Liver (tissue), 9 donors: ENCODE results near the gene CALCR. TPM values are rescaled to one million over a fixed set of nuclear protein-coding genes. Genes with fewer than 3 reads are reported as not detected.

Source experiments
- DNase-seq: peaks from one replicate; pipeline ENCODE4 v3.0.0-alpha.2; 2017; ENCODE audit warnings: low spot score
- H3K27ac ChIP-seq, 2 donors: one replicate each; pipeline ENCODE4 v1.7.0; 2013; ENCODE audit warnings: inconsistent platforms in 2 of 2, low read length in 2 of 2, control low read depth in 1 of 2, low read depth in 1 of 2, mild to moderate bottlenecking in 1 of 2
- H3K27me3 ChIP-seq, 4 donors: one replicate each; pipeline versions ENCODE4 v1.6.1 to v1.7.0; 2013; ENCODE audit warnings: low read length in 3 of 4, inconsistent platforms in 1 of 4, mild to moderate bottlenecking in 1 of 4, moderate library complexity in 1 of 4; ENCODE audit not compliant: control insufficient read depth in 4 of 4, insufficient read depth in 4 of 4
- H3K36me3 ChIP-seq, 4 donors: one replicate each; pipeline versions ENCODE4 v1.6.1 to v1.7.0; 2013; ENCODE audit warnings: low read length in 3 of 4, mild to moderate bottlenecking in 3 of 4, low read depth in 1 of 4, moderate library complexity in 1 of 4; ENCODE audit not compliant: control insufficient read depth in 4 of 4, insufficient read depth in 3 of 4
- H3K4me1 ChIP-seq, 4 donors: one replicate each; pipeline versions ENCODE4 v1.6.1 to v1.7.0; 2013; ENCODE audit warnings: low read length in 3 of 4, mild to moderate bottlenecking in 3 of 4, moderate library complexity in 1 of 4; ENCODE audit not compliant: control insufficient read depth in 4 of 4, insufficient read depth in 4 of 4
- H3K4me3 ChIP-seq, 3 donors: one replicate each; pipeline versions ENCODE4 v1.6.1 to v1.7.0; 2013; ENCODE audit warnings: low read length in 3 of 3, control low read depth in 1 of 3, low read depth in 1 of 3, mild to moderate bottlenecking in 1 of 3
- H3K9ac ChIP-seq, 2 donors: one replicate each; pipeline ENCODE4 v1.7.0; 2013; ENCODE audit warnings: low read length in 2 of 2, mild to moderate bottlenecking in 2 of 2, moderate library complexity in 2 of 2, control low read depth in 1 of 2, low read depth in 1 of 2
- H3K9me3 ChIP-seq, 4 donors: one replicate each; pipeline versions ENCODE4 v1.6.1 to v1.7.0; 2013; ENCODE audit warnings: low read length in 3 of 4; ENCODE audit not compliant: control insufficient read depth in 4 of 4
- ATF3 ChIP-seq: IDR thresholded peaks from 2 replicates; pipeline ENCODE4 v1.6.1; 2016; ENCODE audit warnings: antibody characterized with exemption
- FOXA1 ChIP-seq: IDR thresholded peaks from 2 replicates; pipeline ENCODE4 v1.6.1; 2016; ENCODE audit warnings: antibody characterized with exemption
- FOXA2 ChIP-seq: IDR thresholded peaks from 2 replicates; pipeline ENCODE4 v1.6.1; 2016; ENCODE audit warnings: antibody characterized with exemption
- GABPA ChIP-seq, 2 donors: IDR thresholded peaks in 1 of 2; conservative IDR thresholded peaks in 1 of 2; 2 replicates each; pipeline ENCODE4 v1.6.1; 2016; ENCODE audit warnings: antibody characterized with exemption in 2 of 2, mild to moderate bottlenecking in 1 of 2, moderate library complexity in 1 of 2
- HNF4A ChIP-seq, 2 donors: conservative IDR thresholded peaks; 2 replicates each; pipeline ENCODE4 v1.6.1; 2016; ENCODE audit warnings: antibody characterized with exemption in 2 of 2, mild to moderate bottlenecking in 2 of 2
- RAD21 ChIP-seq, 2 donors: IDR thresholded peaks; 2 replicates each; pipeline ENCODE4 v1.6.1; 2016; ENCODE audit warnings: antibody characterized with exemption in 2 of 2, mild to moderate bottlenecking in 2 of 2
- TAF1 ChIP-seq: conservative IDR thresholded peaks from 2 replicates; pipeline ENCODE4 v1.6.1; 2016; ENCODE audit warnings: antibody characterized with exemption, mild to moderate bottlenecking
- WGBS: extraction: QIAGEN DNeasy Blood & Tissue Kit; methylation state at CpG from one replicate; pipeline ENCODE4 v1.1.7; 2013; 5-methylcytosine and 5-hydroxymethylcytosine counted together
- polyA plus RNA-seq, 2 donors: library from polyadenylated mRNA; stranded (reverse) in 1 of 2; unstranded in 1 of 2; fragments of 200-250 nt in 1 of 2; fragments of >200 nt in 1 of 2; fragmentation: Nextera tagmentation in 1 of 2; extraction: Ambion mirVana in 1 of 2; gene quantifications; one replicate each; pipeline versions ENCODE4 v1.2.1 to v1.2.3, GENCODE V29; 2013 to 2015
- total RNA-seq, 2 donors: library from RNA; depleted of rRNA; stranded (reverse); fragments of >200 nt; gene quantifications; one replicate each; pipeline ENCODE4 v1.2.3, GENCODE V29; 2014
- TF ChIP-seq, protein P1 (sequence below): IDR thresholded peaks from 2 replicates; pipeline ENCODE4 v1.6.1; 2016; ENCODE audit warnings: antibody characterized with exemption
- TF ChIP-seq, protein P2 (sequence below): IDR thresholded peaks from 2 replicates; pipeline ENCODE4 v1.6.1; 2016; ENCODE audit warnings: antibody characterized with exemption, mild to moderate bottlenecking
- TF ChIP-seq, protein P3 (sequence below): IDR thresholded peaks from 2 replicates; pipeline ENCODE4 v1.6.1; 2016; ENCODE audit warnings: antibody characterized with exemption
- donor health status: healthy.
- donor health status: healthy.
- donor health status: healthy.
- donor health status: healthy.
- donor health status: healthy.

CALCR gene
- under 1 TPM in 1 of 2 donors, not detected in 1; 0.19 TPM for total RNA-seq
- polyA plus RNA-seq: not detected

DNA sequence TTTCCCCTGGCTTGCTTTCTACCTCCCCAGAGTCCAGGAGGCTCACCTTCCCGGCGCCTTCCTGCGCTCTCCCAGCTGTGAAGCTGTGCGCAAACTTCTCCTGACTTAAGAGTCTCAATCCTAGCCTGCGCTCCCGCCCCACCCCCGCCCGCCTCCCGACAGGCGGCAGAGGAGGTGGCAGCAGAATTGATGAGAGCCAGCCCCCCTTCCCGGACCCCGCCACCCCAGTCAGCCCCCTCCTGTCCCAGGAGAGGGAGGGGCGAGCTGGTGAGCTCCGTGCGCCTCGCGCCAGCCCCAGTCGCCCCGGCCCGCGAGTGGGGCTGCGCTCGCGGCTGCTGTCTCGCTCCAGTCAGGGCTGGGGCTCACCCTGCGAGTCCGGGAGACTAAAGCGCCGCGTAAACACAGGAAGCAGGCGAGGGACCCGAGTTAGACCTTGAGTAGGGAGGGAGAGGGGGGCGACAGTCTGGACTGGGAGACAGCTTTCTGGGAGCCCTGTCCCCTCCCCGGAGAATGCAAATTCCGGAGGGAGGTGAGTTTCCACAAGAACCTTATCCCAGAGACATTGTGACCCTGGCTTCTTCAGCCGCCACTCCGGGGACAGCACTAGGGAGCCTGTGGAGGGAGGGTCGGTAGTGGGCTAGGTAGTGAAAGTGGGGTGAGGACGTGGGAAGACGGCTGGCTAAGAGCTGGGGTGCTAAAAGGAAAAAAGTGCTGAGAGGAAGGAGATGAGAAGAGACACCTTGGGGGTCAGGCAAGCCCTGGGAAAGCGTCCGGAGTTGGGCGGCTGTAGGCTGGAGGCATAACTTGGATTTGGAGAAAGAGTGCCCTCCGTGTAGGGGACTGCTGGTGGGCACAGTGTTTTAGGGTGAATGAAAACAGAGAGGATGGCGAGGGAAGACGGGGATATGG lies at the start of gene CALCR:
Gene CALCR (minus strand): TSS at position 79 of the 909 bp plus-strand sequence. CDS start 87,743 bp downstream, outside the sequence.
- Histone ChIP-seq H3K27me3 (peaks cover 4 to 24% (median 7%) of the 10 kb centered on the region in 4 donors), H3K9me3 (no peaks in the 10 kb centered on the region), H3K27ac (no peak within 1 kb of the TSS), H3K9ac (no peak within 1 kb of the TSS), H3K4me3 (peak within 1 kb of the TSS; percentile 18 to 60 (median 38)), H3K4me1 (peaks cover 1 to 32% (median 21%) of the 10 kb centered on the region in 4 donors), H3K36me3 (no peaks in the 10 kb centered on the region)
- TF ChIP-seq HNF4A (conservative IDR thresholded peaks at IDR 0.05) (no peak), ATF3 (no peak), FOXA2 (no peak), RAD21 (IDR thresholded peaks at IDR 0.05) (no peak), FOXA1 (no peak), TAF1 (no peak)
- no peak for DNase-seq
- 2% methylated on average over 46 of the region's 46 CpGs for WGBS

- 98% methylated on average over 1 of the region's 1 CpG for WGBS
These were observed 49.3 kb upstream of the CALCR start for GRCh38 chr7:93623816-93624215.

More at GRCh38 chr7:93623816-93624215, 49.3 kb upstream of the CALCR start:
- Histone ChIP-seq H3K36me3 (no peaks in the 10 kb centered on the region), H3K27me3 (peaks cover 0 to 3% (median 0%) of the 10 kb centered on the region in 4 donors), H3K27ac (no peak overlapping the region), H3K9ac (no peak overlapping the region), H3K9me3 (no peaks in the 10 kb centered on the region), H3K4me1 (no peaks in the 10 kb centered on the region), H3K4me3 (no peak overlapping the region)
- TF ChIP-seq FOXA1: no peak
- no peak for TF ChIP-seq GABPA (IDR thresholded peaks at IDR 0.05 in 1 of 2, conservative IDR thresholded peaks at IDR 0.05 in 1 of 2)
- TF ChIP-seq TAF1: no peak
- TF ChIP-seq, protein P1, sequence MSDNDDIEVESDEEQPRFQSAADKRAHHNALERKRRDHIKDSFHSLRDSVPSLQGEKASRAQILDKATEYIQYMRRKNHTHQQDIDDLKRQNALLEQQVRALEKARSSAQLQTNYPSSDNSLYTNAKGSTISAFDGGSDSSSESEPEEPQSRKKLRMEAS: no peak
- TF ChIP-seq, protein P2, sequence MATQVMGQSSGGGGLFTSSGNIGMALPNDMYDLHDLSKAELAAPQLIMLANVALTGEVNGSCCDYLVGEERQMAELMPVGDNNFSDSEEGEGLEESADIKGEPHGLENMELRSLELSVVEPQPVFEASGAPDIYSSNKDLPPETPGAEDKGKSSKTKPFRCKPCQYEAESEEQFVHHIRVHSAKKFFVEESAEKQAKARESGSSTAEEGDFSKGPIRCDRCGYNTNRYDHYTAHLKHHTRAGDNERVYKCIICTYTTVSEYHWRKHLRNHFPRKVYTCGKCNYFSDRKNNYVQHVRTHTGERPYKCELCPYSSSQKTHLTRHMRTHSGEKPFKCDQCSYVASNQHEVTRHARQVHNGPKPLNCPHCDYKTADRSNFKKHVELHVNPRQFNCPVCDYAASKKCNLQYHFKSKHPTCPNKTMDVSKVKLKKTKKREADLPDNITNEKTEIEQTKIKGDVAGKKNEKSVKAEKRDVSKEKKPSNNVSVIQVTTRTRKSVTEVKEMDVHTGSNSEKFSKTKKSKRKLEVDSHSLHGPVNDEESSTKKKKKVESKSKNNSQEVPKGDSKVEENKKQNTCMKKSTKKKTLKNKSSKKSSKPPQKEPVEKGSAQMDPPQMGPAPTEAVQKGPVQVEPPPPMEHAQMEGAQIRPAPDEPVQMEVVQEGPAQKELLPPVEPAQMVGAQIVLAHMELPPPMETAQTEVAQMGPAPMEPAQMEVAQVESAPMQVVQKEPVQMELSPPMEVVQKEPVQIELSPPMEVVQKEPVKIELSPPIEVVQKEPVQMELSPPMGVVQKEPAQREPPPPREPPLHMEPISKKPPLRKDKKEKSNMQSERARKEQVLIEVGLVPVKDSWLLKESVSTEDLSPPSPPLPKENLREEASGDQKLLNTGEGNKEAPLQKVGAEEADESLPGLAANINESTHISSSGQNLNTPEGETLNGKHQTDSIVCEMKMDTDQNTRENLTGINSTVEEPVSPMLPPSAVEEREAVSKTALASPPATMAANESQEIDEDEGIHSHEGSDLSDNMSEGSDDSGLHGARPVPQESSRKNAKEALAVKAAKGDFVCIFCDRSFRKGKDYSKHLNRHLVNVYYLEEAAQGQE: no peak
- TF ChIP-seq, protein P3, sequence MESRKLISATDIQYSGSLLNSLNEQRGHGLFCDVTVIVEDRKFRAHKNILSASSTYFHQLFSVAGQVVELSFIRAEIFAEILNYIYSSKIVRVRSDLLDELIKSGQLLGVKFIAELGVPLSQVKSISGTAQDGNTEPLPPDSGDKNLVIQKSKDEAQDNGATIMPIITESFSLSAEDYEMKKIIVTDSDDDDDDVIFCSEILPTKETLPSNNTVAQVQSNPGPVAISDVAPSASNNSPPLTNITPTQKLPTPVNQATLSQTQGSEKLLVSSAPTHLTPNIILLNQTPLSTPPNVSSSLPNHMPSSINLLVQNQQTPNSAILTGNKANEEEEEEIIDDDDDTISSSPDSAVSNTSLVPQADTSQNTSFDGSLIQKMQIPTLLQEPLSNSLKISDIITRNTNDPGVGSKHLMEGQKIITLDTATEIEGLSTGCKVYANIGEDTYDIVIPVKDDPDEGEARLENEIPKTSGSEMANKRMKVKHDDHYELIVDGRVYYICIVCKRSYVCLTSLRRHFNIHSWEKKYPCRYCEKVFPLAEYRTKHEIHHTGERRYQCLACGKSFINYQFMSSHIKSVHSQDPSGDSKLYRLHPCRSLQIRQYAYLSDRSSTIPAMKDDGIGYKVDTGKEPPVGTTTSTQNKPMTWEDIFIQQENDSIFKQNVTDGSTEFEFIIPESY: no peak
- TF ChIP-seq RAD21 (IDR thresholded peaks at IDR 0.05): no peak
- no peak for DNase-seq
